Cerebellar nuclear complex (tissue), 1 donor: Measurements from ENCODE around the gene PHLDB1.
"Not testable (repeated sequence)": the region's sequence is repeated elsewhere in the genome, so short reads cannot be mapped to it uniquely, and the experiment has no call there.

Experiments
- DNase-seq, 2 experiments: peaks; one replicate each; lab custom pipeline; 2025; lab: John Stamatoyannopoulos, UW

PHLDB1 gene

DNA sequence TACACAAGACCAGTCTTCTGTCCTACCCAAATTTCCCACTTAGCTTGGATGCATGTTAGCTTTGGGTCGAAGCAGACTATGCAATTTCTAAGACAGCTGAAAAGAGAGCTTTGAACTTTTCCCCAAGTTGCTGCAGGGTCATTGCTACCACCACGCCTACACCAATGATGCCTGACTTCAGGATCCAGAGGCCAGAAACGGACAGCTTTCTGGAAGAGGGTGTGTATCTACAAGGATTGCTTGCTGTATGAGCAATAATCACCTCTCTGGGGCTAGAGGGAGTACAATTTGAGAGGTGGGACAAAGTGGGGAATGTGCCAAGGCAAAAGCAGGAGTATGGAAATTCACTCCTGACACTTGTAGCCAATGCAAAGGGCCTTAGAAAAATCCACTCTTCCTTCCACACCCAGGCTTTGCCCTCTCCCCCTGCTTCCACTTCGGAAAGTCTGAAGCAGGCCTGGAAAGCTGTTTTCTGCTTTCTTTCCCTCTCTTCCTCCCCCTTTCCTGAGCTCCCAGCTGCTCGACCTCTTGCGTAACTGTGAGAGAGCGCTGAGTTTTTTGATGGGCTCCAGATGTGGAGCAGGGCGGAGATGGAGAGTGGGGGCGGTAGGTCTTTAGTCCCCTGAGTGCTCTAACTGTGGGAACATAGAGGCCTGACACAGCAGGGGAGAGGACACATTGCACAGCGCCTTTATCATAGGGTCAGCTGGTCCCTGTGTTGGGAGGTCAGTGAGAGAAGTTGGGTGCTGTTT lies 2.1 kb upstream of the PHLDB1 start:
- DNase-seq: no peak

DNA sequence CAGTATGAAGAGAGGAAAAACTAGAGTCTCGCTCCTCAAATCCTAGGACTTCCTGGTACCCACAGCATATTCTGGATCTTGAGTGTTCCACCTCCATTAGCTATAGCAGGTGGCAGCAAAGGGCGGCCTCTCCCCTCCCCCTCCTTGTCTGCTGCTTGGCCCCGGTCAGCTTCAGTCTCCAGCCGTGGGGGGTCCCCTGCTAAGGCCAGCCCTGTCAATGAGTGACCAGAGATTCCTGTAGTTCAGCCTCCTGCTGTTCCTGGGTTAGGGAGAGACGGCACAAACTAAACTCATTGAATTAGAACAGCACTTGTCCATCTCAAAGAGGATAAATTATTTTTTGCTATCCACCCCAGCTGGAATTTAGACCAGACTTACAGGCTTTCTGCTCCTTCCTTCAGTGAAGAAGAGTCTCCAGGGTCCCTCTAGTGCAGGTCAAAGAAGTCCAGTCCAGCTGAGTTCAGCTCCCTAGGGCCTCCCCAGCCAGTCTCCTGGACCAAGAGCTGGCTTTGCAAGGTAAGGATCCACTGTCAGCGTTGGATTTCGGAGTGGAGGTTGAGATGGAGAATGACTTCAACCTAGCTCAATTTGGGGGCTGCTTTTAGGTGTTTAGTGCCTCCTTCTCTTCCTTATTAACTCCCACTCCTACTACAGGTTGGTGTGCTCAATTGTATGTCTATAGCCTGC lies 1.1 kb upstream of the PHLDB1 start:
- no peak for DNase-seq

- DNase-seq: no peak
These were observed 579 bp upstream of the PHLDB1 start for GRCh38 chr11:118606844-118607228.

- no peak for DNase-seq
These were observed 1.2 kb downstream of the PHLDB1 start for GRCh38 chr11:118608360-118609227.

DNA sequence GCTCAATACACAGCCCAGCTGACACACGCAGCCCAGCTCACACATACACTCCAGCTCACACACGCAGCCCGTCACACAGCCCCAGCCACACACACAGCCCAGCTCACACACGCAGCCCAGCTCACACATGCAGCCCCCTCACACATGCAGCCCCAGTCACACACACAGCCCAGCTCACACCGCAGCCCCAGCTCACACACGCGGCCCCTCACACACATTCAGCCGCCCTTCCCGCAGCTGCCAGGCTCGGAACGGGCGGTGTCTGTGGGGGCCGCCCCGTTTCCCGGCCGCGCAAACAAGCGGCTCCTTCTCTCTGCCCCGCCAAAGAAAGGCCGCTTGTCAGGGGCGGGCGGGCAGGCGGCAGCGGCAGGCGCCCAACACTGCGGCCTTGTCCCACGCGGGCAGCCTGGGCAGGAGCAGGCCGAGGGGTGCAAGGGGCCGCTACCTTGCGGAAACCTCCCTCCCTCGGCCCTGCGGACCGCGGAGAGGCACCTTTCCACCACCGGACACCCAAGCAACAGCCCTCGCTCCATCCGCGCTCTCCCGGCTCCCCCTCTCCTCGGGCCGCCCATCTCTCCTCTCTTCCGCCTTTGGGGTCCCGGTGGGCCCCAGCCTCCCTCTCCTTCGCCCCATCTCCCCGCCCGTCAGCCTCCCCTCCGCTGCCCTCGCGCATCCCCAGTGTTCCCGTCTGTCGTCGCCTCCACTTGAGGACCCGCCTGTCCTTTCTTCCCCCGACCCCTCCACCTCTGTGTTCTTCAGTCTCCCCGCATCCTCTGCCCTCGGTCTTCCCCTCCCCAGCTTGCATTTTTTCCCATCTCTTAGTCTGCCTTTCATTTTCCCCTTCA lies 2.2 kb downstream of the PHLDB1 start:
- no peak for DNase-seq

DNA sequence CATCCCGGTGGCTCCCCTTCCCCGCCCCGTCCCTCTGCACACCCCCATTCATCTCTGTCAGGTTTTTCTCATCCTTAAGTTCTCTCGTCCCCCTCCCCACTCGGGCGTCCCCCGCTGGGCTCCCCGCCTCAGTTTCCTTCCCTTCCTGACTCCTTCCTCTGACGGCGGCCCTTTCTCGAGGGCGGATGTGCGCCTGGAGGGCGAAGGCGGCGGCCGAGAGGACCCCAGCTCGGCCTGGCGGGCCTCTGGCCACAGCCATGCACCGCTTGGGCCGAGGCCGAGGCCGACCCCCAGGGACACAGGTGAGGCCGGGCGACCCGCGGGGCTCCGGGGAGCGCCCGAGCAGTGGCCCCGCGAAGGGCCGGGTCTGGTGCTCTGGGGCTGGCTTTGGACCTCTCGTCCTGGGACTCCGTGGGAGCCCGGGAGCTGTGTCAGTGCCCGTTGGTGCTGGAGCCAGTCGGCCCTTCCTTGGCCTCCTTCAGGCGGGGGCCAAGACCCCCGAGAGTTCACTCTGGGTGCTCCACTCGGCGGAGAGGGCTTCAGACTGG lies 2.9 kb downstream of the PHLDB1 start:
- no peak for DNase-seq

- peak in 1 of 2 experiments; percentile 63 for DNase-seq
These were observed 3.5 kb downstream of the PHLDB1 start for GRCh38 chr11:118610773-118611432.

DNA sequence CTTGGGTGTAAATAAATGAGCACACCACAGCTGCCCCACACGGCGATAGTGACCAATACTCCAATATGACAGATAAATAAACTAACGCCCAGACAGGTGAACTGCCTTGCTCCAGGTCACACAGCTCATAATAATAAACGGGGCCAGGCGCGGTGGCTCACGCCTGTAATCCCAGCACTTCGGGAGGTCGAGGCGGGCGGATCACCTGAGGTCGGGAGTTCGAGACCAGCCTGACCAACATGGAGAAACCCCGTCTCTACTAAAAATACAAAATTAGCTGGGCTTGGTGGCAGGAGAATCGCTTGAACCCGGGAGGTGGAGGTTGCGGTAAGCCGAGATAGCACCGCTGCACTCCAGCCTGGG lies 4.0 kb downstream of the PHLDB1 start:
- DNase-seq: not testable (repeated sequence)

- DNase-seq: no peak
These were observed 5.0 kb downstream of the PHLDB1 start for GRCh38 chr11:118612378-118612777.

DNA sequence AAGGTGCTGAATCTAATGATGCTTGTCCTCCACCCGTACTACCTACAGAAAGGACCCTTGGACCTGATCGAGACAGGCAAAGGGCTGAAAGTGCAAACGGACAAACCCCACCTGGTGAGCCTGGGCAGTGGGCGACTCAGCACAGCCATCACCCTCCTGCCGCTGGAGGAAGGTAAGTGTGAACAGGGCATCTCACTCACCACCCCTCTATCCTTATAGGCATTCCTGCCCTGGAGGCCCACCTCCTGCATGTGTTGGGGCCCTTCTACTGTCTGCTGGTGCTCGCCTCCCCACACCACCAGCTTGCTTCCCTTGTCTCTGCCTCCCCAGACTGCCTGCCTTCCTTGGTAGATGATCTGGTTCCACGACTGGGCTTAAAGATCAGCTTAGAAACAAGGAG lies 7.1 kb downstream of the PHLDB1 start:
- DNase-seq: no peak

GRCh38 chr11:118615282-118615975 lies 8.0 kb downstream of the PHLDB1 start:
- no peak for DNase-seq

GRCh38 chr11:118615976-118616371 lies 8.6 kb downstream of the PHLDB1 start:
- DNase-seq: no peak

DNA sequence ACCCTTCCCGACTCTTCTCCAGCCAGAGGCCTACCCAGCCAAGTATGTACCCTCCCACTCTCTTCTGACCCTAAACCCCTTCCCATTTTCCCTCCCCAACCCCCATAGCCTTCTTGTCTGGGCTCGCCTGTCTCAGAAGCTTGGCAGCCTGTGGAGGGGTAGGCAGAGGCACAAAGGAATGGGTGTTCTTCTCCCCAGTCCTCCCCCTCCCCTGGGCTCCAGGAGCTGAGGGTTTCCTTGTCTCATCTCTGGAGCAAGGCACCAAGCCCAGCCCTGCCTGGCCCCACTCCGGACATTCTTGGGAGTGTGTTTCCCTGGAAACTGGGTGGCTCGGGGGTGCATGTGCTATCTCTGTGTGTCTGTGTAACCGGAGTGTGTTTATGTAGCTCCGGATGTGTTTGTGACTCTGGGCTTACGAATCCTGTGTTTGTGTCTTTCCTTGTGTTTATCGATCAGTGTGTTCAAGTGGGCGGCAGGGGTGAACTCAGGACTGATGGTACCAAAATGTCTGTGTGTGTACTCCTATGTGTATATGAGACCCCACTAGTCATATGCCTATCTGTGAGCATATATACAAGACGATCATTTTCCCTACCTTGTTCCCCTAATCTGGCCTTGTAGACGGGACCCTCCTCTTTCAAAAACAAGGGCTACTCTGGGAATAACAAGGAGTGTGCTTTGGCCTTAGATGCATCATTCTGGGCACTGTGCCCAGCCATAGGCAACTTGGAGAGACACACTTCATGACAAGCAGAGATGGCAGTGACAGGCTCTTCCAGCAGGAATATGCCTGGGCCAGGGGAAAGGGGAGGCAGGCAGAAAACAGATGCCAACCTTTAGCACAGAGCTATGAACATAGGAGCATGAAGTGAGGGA lies 10.9 kb downstream of the PHLDB1 start:
- no peak for DNase-seq

- no peak for DNase-seq
These were observed 11.6 kb downstream of the PHLDB1 start for GRCh38 chr11:118618991-118619375.

DNA sequence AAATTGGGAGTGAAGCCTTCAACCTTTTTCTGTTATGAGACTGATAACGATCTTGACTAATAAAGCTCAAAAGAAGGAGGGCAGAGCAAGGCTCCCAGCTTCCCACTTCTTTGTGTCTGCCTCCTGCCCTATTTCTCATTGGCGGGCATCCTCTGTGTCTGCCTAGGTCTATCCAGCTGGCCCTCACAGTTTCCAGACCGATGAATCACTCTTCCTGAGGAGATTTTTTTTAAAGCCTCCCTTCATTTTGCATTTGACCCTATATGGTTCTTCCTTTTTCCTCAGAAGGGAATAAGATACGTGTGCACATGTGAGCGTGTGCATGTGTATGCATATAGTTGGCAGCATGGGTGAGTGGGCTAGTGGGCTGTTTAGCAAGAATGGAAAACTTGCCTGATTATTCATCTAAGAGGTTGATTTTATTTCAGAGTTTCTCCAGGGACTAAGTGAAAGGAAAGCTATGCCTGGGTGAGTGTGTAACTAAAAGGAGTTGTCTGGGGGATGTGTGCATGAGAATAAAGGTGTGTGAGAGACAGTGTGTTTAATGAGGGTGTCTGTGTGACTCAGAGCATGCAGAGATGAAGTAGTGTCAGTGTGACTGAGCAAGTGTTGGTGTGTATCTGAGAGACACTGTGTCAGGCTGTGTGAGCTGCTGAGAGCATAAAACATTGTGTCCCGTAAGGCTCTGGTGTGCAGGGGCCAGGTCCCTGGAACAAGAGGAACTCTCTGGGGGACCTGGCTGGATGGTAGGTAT lies 12.2 kb downstream of the PHLDB1 start:
- DNase-seq: peak in 1 of 2 experiments; percentile 26

DNA sequence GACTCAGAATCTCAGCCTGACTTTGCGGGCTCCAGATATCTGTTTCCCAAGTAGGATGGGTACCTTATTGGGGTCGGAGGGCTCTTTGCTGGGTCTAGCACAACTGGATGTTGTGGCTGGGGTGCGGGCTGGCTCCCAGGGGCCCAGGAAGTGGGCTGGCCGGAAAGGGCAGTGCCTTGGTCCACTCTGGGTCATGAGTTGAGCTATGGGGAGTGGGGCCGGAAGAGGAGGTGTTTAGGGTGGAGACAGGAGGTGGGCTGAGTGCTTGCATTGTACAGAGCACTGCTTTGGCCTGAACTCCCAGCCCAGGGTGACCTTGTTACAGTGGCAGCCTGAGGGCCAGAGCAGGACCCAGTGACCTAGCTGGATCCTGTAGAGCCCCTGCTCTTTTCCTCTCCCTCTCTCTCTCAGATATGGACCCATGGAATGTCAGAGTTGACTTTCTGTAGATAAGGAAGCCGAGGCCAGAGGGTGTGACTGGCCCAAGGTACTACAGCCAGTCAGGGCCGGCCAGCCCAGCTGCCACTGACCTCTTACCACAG lies 13.2 kb downstream of the PHLDB1 start:
- DNase-seq: no peak

GRCh38 chr11:118621071-118621783 lies 13.8 kb downstream of the PHLDB1 start:
- peak; percentile 37 to 86 for DNase-seq
